Measurements from ENCODE around the gene C11orf52.
A peak's percentile ranks its signal among the peaks of the same experiment; 100 is the strongest.
"Not testable (repeated sequence)": the region's sequence is repeated elsewhere in the genome, so short reads cannot be mapped to it uniquely, and the experiment has no call there.

C11orf52 gene, protein sequence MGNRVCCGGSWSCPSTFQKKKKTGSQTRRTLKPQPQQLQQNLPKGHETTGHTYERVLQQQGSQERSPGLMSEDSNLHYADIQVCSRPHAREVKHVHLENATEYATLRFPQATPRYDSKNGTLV

DNA sequence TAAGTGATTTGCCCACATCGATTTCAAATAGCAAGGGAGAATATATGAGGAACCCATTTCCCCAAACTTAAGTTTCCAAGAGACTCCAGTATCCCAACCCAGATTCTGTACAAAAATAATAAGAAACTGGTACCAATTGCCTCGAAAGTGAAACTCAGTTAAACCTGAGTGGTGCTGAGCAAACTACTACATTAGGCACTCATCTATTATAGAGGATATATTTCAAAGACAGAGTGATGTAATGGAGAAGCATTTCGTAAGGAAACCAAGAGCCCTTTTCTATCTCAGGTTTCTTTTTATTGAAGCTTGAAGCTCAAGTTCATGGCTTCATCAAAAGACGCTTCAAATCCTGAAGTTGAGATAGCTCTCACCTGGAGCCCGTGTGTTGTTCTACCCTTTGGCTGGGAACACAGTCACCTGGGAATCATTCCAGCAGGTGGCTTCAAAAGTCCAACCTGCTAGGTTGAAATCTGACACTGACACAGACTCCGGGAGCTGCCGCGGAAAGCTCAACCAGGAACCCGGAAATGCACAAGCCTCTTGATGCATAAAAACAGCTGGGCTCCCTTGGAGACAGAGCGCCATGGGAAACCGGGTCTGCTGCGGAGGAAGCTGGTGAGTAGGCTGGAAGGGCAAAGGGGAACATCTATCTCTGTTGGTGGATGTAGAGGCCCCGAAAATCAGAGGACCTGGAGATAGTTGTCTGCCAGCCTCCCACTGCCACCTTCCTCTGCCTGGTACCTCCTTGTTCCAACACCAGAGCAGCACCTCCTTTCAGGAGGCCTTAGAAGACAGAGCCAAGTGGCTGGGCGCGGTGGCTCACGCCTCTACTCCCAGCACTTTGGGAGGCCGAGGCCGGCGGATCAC lies at the start of gene C11orf52:
Gene C11orf52, plus strand, starts transcription at position 524 of the 867 bp plus-strand sequence. Its CDS starts 60 bp downstream, at position 584.
- no peak for DNase-seq (ENCODE audit: low spot score)

DNA sequence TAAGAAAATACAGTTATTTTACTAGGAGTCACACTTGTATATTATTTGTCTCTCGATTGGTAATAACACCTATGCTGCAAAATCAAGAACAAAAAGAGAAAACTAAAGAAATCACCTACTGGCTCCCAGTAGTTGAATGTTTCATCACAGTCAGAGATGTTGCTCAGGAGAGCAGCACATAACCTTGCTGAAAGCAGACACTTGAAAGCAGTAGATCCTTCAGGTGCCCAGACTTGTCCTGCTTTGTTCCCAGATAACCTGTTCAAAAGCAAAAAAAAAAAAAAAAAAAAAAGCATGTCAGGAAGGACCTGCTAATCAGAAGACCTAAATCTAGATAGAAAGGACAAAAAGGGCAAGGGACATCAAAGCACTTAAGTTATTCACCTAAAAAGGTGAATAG lies 48.6 kb upstream of the C11orf52 start:
- DNase-seq (ENCODE audit: low spot score) = no peak

DNA sequence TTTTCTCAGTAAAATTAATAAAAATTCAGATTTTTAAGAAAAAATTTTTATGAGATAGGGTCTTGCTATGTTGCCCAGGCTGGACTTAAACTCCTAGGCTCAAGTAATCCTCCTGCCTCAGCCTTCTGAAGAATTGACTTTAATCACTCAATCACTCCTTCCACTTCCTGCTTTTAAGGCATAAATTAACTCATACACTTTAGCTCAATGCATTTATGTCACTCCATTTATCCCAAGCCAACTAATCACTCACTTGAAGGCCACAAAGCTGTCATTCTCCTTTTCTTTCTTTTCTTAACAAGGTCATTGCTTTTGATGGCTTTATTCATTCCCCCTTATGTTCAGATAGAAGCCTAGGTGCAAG lies 48.2 kb upstream of the C11orf52 start:
- no peak for DNase-seq (ENCODE audit: low spot score)

DNA sequence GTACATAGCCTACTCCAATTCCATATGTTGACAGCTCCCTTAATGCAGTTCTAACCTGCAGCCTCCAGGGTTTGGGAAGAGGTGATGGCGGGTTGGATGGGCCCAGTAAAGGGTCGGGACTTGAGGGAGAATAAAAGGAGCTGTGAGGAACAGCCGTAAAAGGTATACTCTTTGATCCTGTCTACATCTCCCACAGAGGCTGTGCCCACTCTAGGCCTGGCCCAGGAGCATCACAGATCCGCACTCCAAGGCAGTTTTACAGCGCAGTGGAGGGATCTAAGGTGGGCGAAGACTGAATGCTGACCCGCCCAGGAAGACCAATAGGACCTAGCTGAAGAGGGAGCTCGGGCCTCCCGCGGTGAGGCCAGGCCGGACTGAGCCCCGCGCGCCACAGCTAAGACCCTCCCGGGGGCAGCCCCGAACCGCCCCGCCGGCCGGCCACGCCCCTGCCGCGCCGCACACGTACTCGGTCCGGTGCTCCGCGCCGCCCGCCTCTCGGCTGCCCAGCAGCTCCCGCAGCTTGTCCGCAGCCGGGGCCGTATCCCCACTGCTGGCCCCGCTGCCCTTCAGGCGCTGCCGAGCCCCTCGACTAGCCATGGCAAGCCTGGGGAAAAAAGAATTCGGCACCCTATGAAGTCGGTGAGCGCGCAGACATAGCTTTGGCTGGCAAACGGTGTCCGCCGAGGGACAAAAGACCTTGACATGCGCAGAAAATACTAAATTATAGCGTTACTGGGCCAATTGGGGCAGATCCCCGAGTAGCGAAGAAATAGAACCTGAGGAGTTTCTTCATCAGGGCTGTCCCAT lies 47.6 kb upstream of the C11orf52 start, which contains the start of gene ALG9:
Gene ALG9, minus strand, starts transcription at position 696 of the 807 bp plus-strand sequence. Its CDS starts 99 bp downstream, at position 597.
- peak; percentile 81 for DNase-seq (ENCODE audit: low spot score)

DNA sequence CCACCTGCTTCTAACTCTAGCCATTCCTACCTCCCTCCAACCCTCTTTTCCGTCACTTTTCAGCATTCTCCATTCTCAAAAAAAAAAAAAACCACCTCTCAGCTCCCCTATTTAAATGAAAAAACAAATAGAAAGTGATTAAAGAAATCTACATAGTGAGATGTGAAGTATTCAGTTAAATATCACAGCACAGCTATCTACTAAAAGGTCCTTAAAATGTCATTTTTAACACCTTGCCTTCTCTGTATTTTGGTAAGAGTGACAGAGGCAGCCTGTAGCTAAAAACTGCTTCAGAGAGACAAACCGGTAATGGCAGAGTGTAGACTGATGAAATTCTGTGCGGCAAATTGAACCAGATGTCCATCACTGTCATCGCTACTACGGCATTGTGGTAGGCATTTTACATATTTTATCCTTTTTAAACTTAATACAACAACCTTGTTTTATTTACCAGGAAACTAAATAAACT lies 47.0 kb upstream of the C11orf52 start:
- DNase-seq (ENCODE audit: low spot score) = no peak

DNA sequence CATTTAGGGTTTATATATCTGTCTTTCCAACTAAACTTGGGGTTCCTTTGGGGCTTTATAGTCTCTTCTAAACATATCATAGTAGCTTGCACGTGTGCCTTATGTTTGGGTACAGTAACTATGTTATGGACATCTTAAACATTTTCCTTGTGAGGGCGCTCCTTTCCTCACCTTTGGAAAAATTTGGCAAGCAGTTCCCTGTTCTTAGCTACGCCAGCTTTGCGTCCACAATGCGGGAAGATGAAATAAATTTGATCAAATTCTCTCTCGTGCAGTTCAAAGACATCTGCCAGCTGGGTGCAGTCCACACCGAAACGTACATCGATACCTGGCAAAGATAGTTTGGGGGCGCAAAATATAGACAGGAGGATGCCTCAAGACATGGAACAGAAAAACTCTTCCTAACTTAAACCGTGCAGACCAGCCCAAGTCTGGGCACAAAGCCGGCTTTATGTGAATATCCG lies 40.3 kb upstream of the C11orf52 start:
- DNase-seq (ENCODE audit: low spot score) = no peak

DNA sequence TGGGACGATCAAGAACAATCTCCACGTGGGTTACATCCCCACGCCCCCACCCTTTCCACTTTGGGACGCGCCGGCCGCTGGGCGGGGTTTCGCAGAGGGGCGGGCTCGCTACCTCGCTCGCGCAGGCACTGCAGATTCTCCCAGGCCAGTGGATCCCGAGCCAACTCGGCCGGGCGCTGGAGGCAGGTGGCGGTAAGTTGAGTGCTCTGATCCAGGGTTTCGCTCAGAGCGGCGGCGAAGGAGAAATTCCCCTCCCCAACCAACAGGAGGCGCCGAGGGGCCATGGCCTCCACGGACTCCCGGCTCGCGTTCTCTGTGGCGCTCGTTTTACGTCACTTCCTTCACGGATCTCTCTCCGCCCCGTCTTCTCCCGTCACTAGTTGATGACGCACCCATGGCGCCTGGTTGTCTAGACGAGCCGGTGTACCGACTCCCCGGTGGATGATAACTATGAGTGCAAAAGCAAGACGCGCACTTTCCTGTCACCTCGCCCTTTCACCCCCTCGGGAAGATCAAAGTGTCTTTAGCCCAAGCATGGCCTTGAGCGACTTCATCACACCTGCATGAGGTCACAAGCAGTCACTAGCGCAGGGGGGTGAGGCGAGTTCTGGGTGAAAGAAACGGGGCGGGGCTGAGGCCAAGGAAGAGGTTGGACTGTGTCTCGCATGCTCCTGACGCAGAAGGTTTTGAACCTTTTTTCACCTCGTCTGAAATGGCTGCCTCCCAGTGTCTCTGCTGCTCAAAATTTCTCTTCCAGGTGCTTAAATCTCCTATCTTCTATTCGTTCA lies 39.7 kb upstream of the C11orf52 start, which contains the start of the genes CFAP68 and FDXACB1:
Gene CFAP68, plus strand, starts transcription at position 693 of the 788 bp plus-strand sequence. Its CDS starts 20 bp downstream, at position 713.
Gene FDXACB1, minus strand, starts transcription at position 317 of the 788 bp plus-strand sequence. Its CDS starts 33 bp downstream, at position 284.
- DNase-seq (ENCODE audit: low spot score) = peak; percentile 99

DNA sequence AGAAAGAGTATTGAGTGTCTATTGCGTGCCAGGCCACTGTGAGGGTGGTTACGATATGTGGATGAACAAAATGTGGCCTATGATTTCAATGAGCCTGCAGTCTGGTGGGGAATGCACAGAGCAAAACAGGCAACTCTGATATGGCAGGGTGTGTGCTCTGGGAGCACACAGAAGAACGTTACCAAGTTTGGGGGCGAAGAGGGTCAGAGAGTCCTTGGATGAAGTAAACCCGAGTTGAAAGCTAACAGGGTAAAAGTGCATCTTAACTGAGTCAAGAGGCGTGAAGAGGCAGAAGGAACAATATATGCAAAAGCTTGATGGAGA lies 39.1 kb upstream of the C11orf52 start:
- DNase-seq (ENCODE audit: low spot score) = no peak

DNA sequence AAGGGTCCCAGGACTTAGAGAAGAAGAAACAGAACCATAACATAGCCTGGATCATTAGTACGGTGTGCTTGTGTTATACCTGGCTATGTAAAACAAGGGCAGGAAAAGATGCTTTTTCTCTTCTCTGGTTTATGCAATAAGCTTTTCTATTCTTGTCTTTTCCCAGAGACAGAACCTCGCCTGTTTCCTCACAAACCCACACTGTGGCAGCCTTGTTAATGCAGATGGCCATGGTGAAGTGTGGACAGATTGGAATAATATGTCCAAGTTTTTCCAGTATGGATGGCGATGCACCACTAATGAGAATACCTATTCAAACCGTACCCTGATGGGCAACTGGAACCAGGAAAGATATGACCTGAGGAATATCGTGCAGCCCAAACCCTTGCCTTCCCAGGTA lies 36.5 kb upstream of the C11orf52 start:
- DNase-seq (ENCODE audit: low spot score) = no peak

DNA sequence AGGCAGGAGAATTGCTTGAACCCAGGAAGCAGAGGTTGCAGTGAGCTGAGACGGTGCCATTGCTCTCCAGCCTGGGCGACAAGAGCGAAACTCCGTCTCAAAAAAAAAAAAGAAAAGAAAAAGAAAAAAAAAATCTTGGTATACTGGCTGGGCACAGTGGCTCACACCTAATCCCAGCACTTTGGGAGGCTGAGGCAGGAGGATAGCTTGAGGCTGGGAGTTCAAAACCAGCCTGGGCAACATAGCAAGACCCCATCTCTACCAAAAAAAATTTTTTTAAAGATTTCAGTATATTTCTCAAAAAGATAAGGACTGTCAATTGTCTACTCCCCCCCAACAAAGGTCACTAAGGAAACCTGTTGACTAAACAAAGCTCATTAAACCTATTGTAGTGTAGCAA lies 33.7 kb upstream of the C11orf52 start:
- DNase-seq (ENCODE audit: low spot score) = not testable (repeated sequence)

DNA sequence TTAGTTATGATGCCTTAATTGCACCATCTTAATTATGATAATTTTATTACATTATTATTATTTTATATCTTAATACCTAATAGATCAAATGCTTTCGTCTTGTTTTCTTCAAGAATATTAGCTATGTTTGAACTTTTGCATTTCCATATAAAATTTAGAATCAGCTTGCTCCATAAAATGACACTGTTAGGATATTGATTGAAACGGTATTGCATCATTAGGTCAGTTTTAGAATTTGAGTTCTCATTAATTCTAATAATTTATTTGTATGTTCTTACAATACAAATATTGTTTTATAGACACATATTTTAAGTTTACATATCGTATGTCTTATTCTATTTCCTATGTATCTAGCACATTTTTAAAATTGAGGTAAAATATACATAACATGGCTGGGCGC lies 32.7 kb upstream of the C11orf52 start:
- DNase-seq (ENCODE audit: low spot score) = no peak

DNA sequence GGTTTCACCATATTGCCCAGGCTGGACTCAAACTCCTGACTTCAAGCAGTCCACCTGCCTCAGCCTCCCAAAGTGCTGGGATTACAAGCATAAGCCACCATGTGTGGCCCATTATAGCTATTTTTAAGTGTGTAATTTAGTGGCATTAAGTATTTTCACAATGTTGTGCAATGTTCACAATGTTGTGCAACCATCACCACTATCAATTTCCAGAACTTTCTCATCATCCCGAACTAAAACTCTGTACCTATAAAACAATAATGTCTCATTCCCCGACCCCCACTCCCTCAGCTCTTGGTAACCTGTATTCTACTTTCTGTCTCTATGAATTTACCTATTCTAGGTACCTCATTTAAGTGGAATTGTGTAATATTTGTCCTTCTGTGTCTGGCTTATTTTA lies 31.9 kb upstream of the C11orf52 start:
- DNase-seq (ENCODE audit: low spot score) = no peak

DNA sequence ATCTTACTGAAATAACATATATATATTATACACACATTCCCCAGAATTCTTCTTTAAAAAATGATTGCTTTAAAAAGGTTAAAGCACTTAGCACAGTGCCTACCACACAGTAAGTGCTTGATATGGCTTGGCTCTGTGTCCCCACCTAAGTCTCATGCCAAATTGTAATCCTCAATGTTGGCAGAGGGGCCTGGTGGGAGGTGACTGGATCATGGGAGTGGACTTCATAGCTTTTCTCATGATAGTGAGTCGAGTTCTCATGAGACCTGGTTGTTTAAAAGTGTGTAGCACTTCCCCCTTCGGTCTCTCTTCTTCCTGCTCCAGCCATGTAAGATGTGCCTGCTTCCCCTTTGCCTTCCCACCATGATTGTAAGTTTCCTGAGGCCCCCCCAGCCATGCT lies 13.3 kb upstream of the C11orf52 start:
- no peak for DNase-seq (ENCODE audit: low spot score)

DNA sequence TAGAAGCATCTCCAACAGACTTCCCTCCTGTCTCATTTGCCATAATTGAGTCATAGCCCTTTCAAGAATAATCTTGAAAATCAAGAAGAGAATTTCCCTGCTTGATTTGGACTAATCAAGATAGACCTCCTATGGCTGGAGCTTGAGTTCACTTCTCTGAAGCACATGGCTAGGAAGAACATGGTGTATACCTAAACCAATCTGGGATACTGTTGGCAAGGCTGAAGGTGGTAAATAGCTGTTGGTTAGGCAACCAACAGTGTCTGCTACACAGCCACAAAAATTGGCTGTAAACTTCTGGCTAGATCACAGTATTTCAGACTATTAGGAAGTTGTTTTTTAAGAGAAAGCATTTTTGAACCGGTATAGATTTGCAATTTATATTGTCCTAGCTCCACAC lies 12.0 kb upstream of the C11orf52 start:
- DNase-seq (ENCODE audit: low spot score) = no peak

DNA sequence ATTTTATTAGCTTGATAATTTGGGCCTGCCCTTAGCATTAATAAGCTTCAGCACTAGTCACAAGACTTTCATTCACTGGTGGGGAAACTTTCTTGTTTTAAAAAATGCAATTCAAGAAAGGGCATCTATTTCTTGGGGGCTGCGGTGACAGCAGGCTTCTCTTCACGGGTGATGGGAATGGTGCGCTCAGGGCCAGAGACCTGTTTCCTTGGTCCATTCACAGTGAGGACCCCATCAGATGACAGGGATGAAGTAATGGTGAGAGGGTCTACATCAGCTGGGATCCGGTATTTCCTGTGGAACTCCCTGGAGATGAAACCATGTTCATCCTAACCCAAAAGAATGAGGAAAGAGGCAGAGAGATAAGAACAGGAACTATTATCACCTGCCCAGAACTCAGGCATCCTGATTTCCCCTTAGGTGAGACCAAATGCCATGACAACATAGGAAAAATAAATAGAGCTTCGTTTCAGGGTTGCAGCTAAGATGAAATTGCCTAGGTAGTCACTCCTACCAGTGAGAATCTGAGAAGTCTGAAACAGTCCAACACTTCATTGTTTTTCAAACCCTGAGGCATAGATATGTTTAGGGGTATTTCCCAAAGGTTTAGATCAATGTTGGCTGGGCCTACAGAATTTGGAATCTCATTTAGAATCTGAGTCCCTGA lies 9.9 kb upstream of the C11orf52 start:
- no peak for DNase-seq (ENCODE audit: low spot score)

DNA sequence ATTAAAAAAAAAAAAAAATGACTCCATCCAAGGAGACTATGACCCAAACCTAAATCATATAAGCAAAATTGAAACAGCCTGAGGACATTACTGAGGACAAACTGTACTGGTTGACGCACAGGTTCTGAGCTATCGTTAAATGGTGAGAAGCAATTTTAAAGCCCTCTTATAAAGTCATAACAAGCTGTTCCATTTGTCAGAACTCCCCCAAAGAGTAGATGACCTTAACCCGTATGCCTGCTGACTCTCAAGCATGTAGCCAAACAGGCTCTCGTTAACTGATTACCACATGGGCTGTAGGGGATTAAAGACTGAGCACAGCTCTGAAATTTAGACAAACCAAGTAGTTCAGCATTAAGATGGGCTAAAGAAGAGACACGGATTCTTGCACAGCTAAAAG lies 9.3 kb upstream of the C11orf52 start:
- DNase-seq (ENCODE audit: low spot score) = no peak

DNA sequence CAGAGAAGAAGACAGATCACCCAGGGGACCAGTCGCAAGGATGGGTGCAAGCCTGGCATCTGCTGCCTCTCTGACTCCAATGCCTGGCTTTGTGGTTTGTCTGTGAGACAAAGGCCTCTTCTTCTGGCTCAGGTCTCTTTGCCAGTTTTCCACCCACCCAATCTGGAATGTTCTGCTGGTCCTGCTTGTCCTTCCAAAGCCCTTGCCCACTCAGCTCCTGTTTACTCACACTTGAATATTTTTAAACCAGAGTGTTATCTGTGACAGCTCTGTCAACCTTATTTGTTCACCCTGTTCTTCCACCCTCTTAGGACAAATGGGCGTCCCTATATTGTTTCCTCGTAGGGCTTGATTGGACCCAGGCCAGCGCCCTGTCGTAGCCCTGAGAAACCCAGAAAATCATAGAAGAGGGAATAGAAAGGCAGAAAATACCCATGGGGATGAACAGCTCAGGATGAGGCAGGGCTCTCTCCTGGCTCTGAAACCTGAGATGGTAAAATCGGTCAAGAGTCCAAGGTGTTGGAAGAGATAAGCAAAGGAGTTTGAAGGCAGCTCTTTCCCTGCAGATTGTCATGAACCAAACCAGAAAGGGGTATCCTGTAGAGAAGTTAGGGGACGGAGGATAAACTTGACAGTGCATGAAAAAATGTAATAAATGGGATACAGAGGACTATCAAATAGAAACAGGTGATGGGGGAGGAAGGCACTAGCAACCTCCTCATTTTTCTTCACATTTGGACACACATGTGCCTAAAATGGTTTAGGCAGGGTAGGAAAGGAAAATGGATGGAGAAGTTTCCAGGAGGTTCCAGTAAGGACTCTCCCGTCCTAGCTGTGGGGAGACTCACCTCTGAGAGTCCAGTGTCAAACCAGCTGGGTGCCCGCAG lies 7.8 kb upstream of the C11orf52 start:
- DNase-seq (ENCODE audit: low spot score) = no peak

DNA sequence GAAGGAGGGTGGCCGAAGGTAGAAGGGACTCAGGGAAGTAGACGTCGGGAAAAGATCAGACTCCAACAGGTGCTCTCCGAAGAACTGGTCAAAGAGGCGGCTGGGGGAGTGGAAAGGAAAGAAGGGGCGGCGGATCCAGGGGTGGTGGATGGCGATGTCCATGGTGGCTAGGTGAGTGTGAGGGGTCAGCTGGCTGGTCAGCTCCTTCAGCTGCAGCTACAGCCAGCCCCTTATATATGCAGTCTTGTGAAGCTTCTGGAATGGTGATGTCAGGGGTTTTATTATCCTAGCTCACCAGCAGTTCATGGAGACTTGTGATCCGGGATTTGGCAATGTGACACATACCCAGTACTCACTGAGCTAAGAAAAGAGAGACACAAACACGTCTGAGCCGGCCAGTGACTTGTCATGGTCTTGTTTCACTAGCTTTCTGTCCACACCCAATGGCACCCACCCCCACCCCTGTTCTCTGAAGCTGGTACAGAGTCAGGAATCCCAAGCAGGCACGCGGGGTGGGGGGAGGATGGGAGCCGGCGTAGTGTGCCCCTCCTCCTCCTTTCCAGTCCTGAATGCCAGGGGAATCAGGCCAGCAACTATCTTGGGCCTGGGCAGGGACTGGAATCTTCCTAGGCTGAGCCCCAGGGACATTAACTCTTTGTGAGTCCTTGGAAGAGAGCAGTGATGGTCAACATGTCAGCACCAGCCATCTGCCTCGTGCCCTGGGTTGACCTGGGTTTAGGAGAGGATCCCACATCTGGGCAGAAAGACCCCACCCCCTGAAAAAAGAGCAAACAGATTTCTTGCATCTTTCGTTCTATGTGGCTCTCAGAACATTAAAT lies 6.9 kb upstream of the C11orf52 start, which contains the start of gene CRYAB:
Gene CRYAB, minus strand, starts transcription at position 208 of the 839 bp plus-strand sequence. Its CDS starts 46 bp downstream, at position 162.
- no peak for DNase-seq (ENCODE audit: low spot score)

DNA sequence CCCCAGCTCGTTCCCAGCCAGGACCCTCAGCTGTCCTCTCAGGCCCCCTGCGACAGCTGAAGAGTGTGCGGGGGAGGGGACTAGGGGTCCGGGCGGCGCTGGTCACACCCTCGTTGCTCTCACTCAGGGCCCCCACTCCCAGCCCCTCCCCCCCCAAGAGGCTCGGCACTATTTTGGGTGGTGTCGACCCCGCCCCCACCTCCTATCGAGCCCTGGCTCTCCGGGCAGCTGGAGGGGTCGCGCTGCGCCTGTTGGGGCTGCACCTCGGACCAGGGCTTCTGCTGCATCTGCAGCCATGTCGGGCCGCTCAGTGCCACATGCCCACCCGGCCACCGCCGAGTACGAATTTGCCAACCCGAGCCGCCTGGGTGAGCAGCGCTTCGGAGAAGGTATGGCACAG lies 6.2 kb upstream of the C11orf52 start, which contains the start of gene HSPB2:
Gene HSPB2, plus strand, starts transcription at position 200 of the 400 bp plus-strand sequence. Its CDS starts 96 bp downstream, at position 296.
- no peak for DNase-seq (ENCODE audit: low spot score)
